Upper lobe of left lung (tissue), 6 donors: Measurements from ENCODE around the gene PMIS2. TPM values are rescaled to one million over a fixed set of nuclear protein-coding genes. Genes with fewer than 3 reads are reported as not detected.
"Not testable (repeated sequence)": the region's sequence is repeated elsewhere in the genome, so short reads cannot be mapped to it uniquely, and the experiment has no call there.

Experiments
- ATAC-seq, 2 donors: fragments of 200-7000 bp; cut with Tn5 transposase; one replicate each; pipeline ENCODE4 v1.9.1; 2022; ENCODE audit warnings: mild to moderate bottlenecking in 2 of 2, moderate library complexity in 2 of 2; ENCODE audit not compliant: low FRiP score in 2 of 2
- DNase-seq, 2 donors: peaks; one replicate each; pipeline ENCODE4 v3.0.0-alpha.2; 2019 to 2020
- H3K27ac ChIP-seq, 4 donors: fragments of 200-600 bp; sonication (generic); one replicate each; pipeline ENCODE4 v1.5.1; 2016 to 2019
- H3K27me3 ChIP-seq, 4 donors: fragments of 200-600 bp; sonication (generic); one replicate each; pipeline ENCODE4 v1.5.1; 2017 to 2019
- H3K36me3 ChIP-seq, 4 donors: fragments of 200-600 bp; sonication (generic); one replicate each; pipeline ENCODE4 v1.5.1; 2016 to 2019
- H3K4me1 ChIP-seq, 4 donors: fragments of 200-600 bp; sonication (generic); one replicate each; pipeline ENCODE4 v1.5.1; 2018 to 2019
- H3K4me3 ChIP-seq, 4 donors: fragments of 200-600 bp; sonication (generic); one replicate each; pipeline ENCODE4 v1.5.1; 2017 to 2019; ENCODE audit warnings: mild to moderate bottlenecking in 2 of 4, moderate library complexity in 1 of 4
- H3K9me3 ChIP-seq, 4 donors: fragments of 200-600 bp; sonication (generic); one replicate each; pipeline ENCODE4 v1.5.1; 2018 to 2019
- CTCF ChIP-seq, 6 experiments: fragments of 450-650 bp in 4 of 6; fragments of 200-600 bp in 2 of 6; sonication (generic) in 2 of 6; IDR thresholded peaks; one replicate each; pipeline ENCODE4 v1.5.1; 2016 to 2019; ENCODE audit warnings: antibody characterized with exemption in 6 of 6
- EP300 ChIP-seq, 4 donors: sonication (generic); formaldehyde crosslinking; IDR thresholded peaks; one replicate each; pipeline ENCODE4 v1.5.1; 2017; ENCODE audit warnings: antibody characterized with exemption in 4 of 4, control low read depth in 2 of 4
- POLR2A ChIP-seq, 4 donors: fragments of 450-650 bp; IDR thresholded peaks; one replicate each; pipeline ENCODE4 v1.5.1; 2016 to 2017; ENCODE audit warnings: antibody characterized with exemption in 4 of 4, mild to moderate bottlenecking in 2 of 4
- POLR2AphosphoS5 ChIP-seq, 2 donors: sonication (generic); formaldehyde crosslinking; IDR thresholded peaks; one replicate each; pipeline ENCODE4 v1.5.1; 2017; ENCODE audit warnings: antibody characterized with exemption in 2 of 2
- WGBS, 2 donors: methylation state at CpG; one replicate each; pipeline ENCODE4 v1.1.5; 2017 to 2018; 5-methylcytosine and 5-hydroxymethylcytosine counted together
- total RNA-seq, 6 donors: library from RNA; depleted of rRNA in 4 of 6; stranded (reverse); fragments of >200 nt in 4 of 6; gene quantifications; one replicate each; pipeline versions ENCODE4 v1.1.0 to v1.2.1, GENCODE V29; 2016 to 2021
- donor health status: DM: no; HTN: no; CAD: no; lungs with moderate emphysema.
- donor health status: DM: no; HTN: yes; CAD: no; lungs with severe emphysema.

Gene PMIS2
- total RNA-seq, 6 donors from 2014 or later, result not detected

GRCh38 chr19:35596366-35596999 lies 10.5 kb downstream of the PMIS2 start:
- H3K27ac ChIP-seq, result no peak overlapping the region
- no peaks in the 10 kb centered on the region for H3K36me3 ChIP-seq
- WGBS, 2 donors, result 61 to 66% methylated on average over 4 of the region's 4 CpGs
- TF ChIP-seq POLR2AphosphoS5 (IDR thresholded peaks at IDR 0.05), result no peak
- TF ChIP-seq CTCF (IDR thresholded peaks at IDR 0.05), result no peak
- TF ChIP-seq POLR2A (IDR thresholded peaks at IDR 0.05), result no peak
- no peak for TF ChIP-seq EP300 (IDR thresholded peaks at IDR 0.05)
- H3K4me1 ChIP-seq, result no peaks in the 10 kb centered on the region
- H3K9me3 ChIP-seq, result no peaks in the 10 kb centered on the region
- ATAC-seq (no peak), DNase-seq (no peak)
- no peaks in the 10 kb centered on the region for H3K27me3 ChIP-seq
- no peak overlapping the region for H3K4me3 ChIP-seq

GRCh38 chr19:35601971-35602370 lies 16.0 kb downstream of the PMIS2 start:
- Histone ChIP-seq H3K36me3 (no peaks in the 10 kb centered on the region), H3K9me3 (peaks cover 0 to 1% (median 0%) of the 10 kb centered on the region in 4 donors), H3K27ac (no peak overlapping the region), H3K4me1 (no peaks in the 10 kb centered on the region), H3K4me3 (no peak overlapping the region), H3K27me3 (no peaks in the 10 kb centered on the region)
- no peak for ATAC-seq
- TF ChIP-seq CTCF (IDR thresholded peaks at IDR 0.05) (no peak), EP300 (IDR thresholded peaks at IDR 0.05) (no peak), POLR2A (IDR thresholded peaks at IDR 0.05) (no peak), POLR2AphosphoS5 (IDR thresholded peaks at IDR 0.05) (no peak)
- 89 to 100% methylated on average over 3 of the region's 3 CpGs for WGBS, 2 donors
- DNase-seq, result no peak

- H3K27me3 ChIP-seq, H3K27ac ChIP-seq, H3K36me3 ChIP-seq: not testable (repeated sequence)
These were observed 18.5 kb downstream of the PMIS2 start for GRCh38 chr19:35604436-35604835.

GRCh38 chr19:35607170-35607569 lies 21.2 kb downstream of the PMIS2 start:
- not testable (repeated sequence) for H3K4me1 ChIP-seq, DNase-seq, ATAC-seq, H3K36me3 ChIP-seq, H3K9me3 ChIP-seq, H3K27me3 ChIP-seq, H3K4me3 ChIP-seq, H3K27ac ChIP-seq
- WGBS, 2 donors, result 90% methylated on average over 8 of the region's 8 CpGs

More at GRCh38 chr19:35604436-35604835, 18.5 kb downstream of the PMIS2 start:
- DNase-seq, H3K4me3 ChIP-seq, ATAC-seq, H3K9me3 ChIP-seq, H3K4me1 ChIP-seq: not testable (repeated sequence)
- 85 to 90% methylated on average over 4 of the region's 4 CpGs for WGBS, 2 donors

GRCh38 chr19:35607661-35608060 lies 21.7 kb downstream of the PMIS2 start:
- ATAC-seq, result no peak
- Histone ChIP-seq H3K4me1 (peaks cover 0 to 8% (median 6%) of the 10 kb centered on the region in 4 donors), H3K36me3 (no peaks in the 10 kb centered on the region), H3K4me3 (no peak overlapping the region), H3K27ac (no peak overlapping the region), H3K27me3 (no peaks in the 10 kb centered on the region), H3K9me3 (peaks cover 0 to 7% (median 3%) of the 10 kb centered on the region in 4 donors)
- DNase-seq, result no peak
- WGBS, 2 donors, result 74 to 79% methylated on average over 3 of the region's 3 CpGs
- TF ChIP-seq CTCF (IDR thresholded peaks at IDR 0.05) (no peak), EP300 (IDR thresholded peaks at IDR 0.05) (no peak), POLR2AphosphoS5 (IDR thresholded peaks at IDR 0.05) (no peak), POLR2A (IDR thresholded peaks at IDR 0.05) (no peak)

GRCh38 chr19:35608251-35608650 lies 22.3 kb downstream of the PMIS2 start:
- peaks cover 5 to 13% (median 10%) of the 10 kb centered on the region in 4 donors for H3K4me1 ChIP-seq
- no peak overlapping the region for H3K27ac ChIP-seq
- no peaks in the 10 kb centered on the region for H3K27me3 ChIP-seq
- TF ChIP-seq POLR2A (IDR thresholded peaks at IDR 0.05), result no peak
- no peak for TF ChIP-seq EP300 (IDR thresholded peaks at IDR 0.05)
- no peak for TF ChIP-seq CTCF (IDR thresholded peaks at IDR 0.05)
- TF ChIP-seq POLR2AphosphoS5 (IDR thresholded peaks at IDR 0.05), result no peak
- peaks cover 0 to 7% (median 3%) of the 10 kb centered on the region in 4 donors for H3K9me3 ChIP-seq
- 77 to 82% methylated on average over 2 of the region's 2 CpGs for WGBS, 2 donors
- ATAC-seq, result no peak
- no peaks in the 10 kb centered on the region for H3K36me3 ChIP-seq
- no peak overlapping the region for H3K4me3 ChIP-seq
- DNase-seq, result no peak
